ENCODE results near the gene CARD10.

CARD10 gene

GRCh38 chr22:37519268-37520195 lies at the start of gene CARD10:
Gene CARD10 (minus strand): TSS chr22:37519415. CDS start chr22:37519200, 215 bp downstream.
- DNase-seq, result no peak

DNA sequence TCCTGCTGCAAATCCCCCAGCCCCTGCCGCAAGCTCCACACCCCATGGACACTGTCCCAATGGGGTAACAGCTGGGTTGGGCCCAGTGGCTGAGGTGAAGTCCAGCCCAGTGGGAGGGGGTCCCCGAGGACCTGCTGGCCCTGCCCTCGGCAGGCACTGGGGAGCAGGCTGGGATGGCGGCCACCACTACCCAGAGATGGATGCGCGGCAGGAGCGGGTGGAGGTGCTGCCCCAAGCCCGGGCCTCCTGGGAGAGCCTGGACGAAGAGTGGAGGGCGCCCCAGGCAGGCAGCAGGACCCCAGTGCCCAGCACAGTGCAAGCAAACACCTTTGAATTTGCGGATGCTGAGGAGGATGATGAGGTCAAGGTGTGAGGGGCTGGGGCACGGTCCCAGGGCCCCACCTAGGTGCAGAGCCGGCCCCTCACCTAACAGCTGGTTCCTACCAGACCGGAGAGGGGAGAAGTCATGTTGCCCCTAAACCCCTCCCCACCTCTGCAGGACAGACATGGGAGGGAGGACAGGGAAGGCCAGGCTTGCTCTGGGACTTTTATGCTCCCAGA lies 49.3 kb upstream of the CARD10 start:
- no peak for DNase-seq

DNA sequence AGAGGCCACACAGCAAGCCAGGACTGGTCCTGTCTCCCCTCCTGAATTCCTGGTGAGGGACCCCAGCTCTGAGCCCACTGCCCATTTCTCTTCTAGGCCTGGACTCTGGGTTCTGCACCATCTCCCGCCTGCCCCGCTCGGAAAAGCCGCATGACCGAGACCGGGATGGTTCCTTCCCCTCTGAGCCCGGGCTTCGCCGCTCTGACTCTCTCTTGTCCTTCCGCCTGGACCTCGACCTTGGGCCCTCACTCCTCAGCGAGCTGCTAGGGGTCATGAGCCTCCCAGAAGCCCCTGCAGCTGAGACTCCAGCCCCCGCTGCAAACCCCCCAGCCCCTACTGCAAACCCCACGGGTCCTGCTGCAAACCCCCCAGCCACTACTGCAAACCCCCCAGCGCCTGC lies 48.8 kb upstream of the CARD10 start:
- no peak for DNase-seq

- DNase-seq, result peak; percentile 93
These were observed 47.9 kb upstream of the CARD10 start for GRCh38 chr22:37566903-37567798.

GRCh38 chr22:37566329-37566837 lies 47.2 kb upstream of the CARD10 start:
- peak; percentile 58 for DNase-seq

- no peak for DNase-seq
These were observed 46.6 kb upstream of the CARD10 start for GRCh38 chr22:37565830-37566229.

DNA sequence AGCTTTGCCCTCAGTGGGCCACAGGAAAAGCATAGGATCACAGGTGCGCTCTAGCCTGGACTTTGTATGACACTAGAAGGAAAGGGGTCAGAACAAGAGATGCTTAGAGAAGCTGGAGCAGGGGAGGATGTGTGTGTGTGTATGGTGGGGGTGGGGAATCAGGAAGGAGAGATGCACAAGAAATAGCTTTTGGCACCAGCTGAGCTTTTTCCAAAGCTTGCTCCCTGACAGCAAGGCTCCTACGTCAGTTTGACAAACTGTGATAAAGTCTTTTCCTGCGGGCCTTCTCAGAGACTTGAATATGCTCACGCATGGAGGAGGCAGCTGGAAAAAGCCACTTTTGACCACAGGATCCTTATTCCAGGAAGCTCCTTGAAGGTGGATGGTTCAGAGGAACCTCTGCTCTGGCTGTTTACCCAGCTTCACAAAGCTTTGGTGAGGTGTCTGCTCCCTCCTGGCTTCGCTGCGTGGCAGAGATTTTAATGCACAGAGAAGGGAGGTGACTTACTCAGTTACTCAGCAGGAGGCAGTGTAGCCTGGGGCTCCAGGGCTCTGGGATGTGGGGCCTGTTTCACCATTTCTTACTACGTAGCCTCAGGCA lies 45.0 kb upstream of the CARD10 start:
- no peak for DNase-seq

DNA sequence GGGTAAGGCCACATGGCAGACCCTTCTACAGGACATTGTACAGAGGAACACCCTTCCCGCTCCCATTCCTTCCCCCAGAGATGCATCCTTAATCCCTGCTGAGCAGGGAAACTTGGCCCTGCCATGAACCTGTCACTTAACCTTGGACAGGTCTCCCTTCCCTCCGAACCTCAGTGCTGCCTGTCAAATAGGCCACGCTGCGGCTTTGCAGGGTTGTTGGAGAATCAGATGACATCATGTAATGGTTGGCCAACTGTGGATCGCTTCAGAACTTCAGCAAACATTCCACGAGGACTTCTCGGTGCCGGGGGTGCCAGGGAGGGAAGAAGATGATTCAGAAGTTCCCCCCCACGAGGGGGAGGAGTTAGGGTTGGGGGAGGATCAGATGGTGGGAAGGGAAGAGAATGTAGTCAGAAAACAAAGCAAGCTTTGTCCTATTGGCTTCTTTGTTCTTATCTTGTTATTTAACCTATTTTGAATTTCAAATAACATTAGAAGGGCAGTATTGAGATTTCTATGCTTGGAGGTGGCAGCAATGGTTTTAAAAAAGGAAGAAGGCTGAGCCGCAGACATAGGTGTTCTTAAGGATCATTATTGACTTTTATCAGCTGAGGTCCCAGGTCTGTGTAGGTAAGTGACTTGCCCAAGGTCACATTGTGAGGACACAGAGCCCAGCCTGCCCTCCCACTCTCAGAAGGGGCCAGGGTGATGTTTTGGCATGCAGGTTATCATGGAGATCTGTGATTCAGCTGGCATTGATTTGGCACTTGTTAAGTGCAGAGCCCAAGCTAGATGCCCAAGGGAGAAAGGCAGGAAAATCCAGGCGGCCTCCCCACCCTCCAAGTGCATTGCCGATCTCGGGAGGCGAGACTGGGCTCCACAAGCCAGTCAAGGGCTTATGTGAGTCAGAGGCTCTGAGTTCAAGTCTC lies 44.2 kb upstream of the CARD10 start:
- no peak for DNase-seq

GRCh38 chr22:37562049-37562875 lies 43.0 kb upstream of the CARD10 start:
- DNase-seq, result no peak

- peak; percentile 78 for DNase-seq
These were observed 42.2 kb upstream of the CARD10 start for GRCh38 chr22:37561212-37562048.

DNA sequence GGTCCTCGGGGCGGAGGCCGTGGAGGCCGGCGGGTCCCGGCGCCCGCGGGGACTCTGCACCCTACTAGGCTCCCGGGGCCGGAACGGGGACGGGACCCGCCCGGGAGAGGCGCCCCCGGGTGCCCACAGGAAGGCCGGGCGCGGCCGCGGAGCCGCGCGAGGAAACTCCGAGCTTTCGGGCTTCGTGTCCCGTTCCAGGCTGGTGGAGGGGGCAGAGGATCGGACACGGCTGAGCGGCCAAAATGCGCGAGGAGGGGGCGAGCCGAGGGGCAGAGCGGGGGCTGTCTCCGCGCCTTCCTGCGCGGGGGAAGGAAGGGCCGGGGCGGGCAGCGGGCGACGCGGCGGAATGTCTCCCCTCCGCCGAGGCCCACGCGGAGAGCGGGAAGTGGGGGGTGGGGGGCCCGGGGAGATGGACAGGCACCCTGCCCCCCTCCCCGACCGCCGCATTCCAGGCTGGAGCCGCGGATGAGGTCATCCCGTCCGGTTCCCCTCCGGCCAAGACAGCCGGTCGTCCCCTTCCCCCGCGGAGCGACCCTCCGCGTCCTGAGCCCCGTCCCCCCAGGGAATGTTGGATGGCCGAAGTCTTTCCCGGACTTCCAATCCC lies 41.5 kb upstream of the CARD10 start:
- no peak for DNase-seq

GRCh38 chr22:37559901-37560607 lies 40.8 kb upstream of the CARD10 start, which contains the start of gene CDC42EP1:
Gene CDC42EP1 (plus strand): TSS chr22:37560480. CDS start chr22:37566350, 5,870 bp downstream.
- DNase-seq, result no peak

- DNase-seq, result no peak
These were observed 40.3 kb upstream of the CARD10 start for GRCh38 chr22:37559521-37559900.

GRCh38 chr22:37558815-37559214 lies 39.6 kb upstream of the CARD10 start:
- no peak for DNase-seq

DNA sequence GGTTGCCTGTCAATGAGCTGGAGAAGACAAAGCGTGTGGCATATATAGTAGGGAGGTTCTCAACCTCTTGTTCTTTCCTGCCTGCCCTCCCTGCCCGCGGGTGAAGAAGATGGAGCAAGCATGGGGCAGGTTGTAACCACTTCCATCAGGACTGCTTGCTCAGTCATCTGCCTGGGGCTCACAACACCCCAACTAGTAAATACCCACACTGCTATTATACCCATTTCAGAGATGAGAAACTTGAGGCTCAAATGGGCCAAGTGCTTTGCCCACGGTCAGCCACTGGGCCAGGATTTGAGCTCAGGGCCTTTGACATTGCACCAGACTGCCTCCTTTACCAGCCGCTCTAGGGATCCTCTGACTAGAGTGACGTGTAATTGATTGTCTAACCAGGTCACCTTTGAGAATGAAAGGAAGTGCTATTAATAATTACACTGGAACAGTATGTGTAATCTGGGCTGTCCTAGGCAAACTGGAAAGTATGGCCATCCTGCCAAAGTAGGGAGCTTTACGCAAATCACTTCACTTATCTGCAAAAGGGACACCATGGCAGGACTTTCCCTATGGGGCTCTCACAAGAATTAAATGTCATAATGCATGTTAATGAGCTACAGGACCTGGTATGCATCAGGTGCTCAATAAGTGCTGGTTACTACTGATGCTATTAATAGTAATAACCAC lies 38.2 kb upstream of the CARD10 start:
- DNase-seq, result no peak

- DNase-seq, result no peak
These were observed 37.5 kb upstream of the CARD10 start for GRCh38 chr22:37556710-37557109.

DNA sequence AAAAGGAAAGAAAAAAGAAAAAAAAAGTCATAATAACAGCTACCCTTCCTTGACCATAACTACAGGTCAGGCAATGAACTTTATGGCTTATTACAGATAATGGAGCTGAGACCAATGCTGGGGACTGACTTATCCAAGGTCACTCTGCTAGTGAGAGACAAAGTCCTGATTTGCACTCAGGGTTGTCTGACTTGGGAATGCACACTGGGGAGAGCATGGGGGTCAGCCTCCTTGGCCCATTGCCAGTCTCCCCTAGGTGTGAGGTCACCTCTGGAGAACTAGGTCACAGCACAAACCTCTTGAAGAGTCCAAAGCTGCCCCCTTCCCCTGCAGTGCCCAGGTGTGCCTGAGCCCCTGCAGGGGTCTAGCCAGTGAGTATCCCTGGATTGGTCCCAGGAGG lies 35.8 kb upstream of the CARD10 start:
- DNase-seq, result no peak

DNA sequence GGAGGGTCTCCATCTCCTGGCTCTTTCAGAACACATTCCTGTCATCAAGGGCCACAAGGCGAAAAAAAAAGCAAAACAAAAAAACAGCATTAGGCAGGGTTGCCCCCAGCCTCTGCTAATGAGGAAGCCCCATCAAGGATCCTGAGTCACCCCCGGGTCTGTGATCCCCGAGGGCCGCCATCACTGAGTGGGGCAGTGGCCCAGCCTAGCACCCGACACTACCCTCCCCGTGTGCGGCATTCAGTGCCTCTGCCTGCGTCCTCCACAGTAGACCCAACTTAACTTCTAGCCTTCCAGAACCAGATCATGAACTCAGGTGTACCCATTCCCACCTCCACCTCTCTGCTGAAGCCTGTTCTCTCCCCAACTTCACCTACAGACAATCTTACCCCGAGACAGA lies 34.5 kb upstream of the CARD10 start:
- no peak for DNase-seq

Measured in CD4-positive, alpha-beta T cell treated with Interleukin-10 for 1 hour (primary cell).